ENCODE results near the gene ENDOU. TPM values are rescaled to one million over a fixed set of nuclear protein-coding genes. Genes with fewer than 3 reads are reported as not detected.
A peak's percentile ranks its signal among the peaks of the same experiment; 100 is the strongest.

ENDOU gene
- total RNA-seq, 1 donor from 2014 or later: 21.4 TPM

DNA sequence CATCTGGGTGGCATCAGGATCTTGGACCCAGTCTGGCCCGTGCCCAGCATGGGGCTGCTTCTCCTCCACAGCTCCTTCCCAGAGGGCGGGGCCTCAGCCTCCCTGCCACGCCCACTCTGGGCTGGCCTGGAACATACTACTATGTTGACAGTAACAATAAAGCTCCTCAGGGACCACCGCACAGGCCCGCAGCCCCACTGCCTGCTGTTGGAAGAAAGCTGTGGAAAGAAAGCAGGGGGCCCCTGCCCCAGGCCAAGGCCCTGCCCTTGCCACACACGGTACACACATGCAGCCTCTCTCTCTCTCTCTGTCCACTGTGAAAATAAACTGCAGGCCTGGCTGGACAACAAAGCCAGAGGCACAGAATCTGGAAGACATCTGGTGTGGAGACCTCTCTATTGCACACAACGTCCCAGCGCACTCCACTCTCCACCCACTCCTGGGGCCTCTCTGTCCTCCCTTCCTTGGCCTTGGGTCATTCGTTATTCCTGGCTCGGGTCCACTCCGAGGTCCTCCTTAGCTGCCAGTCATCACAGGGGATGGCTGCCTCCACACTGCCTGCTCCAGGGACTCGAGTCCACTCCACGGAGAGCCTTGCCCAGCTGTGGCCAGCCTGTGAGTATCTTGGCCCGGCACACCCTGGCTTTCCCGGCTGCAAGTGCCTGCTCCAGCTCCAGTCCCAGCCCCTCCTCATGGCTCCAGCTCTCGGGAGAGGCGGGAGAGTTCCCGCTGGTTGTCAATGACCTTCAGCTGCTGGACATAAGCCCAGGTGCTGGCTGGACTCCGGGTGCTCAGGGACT, 11.8 kb upstream of the ENDOU start:
- H3K9me3 ChIP-seq: no peaks in the 10 kb centered on the region
- H3K4me1 ChIP-seq: peaks cover 69% of the 10 kb centered on the region
- H3K27ac ChIP-seq: peak overlapping the region; percentile 86
- no peak for TF ChIP-seq POLR2A (IDR thresholded peaks at IDR 0.05)
- TF ChIP-seq POLR2AphosphoS5 (IDR thresholded peaks at IDR 0.05; ENCODE audit: insufficient read depth in 1 of 2, low read depth in 1 of 2): peak; percentile 30 to 82
- TF ChIP-seq CTCF (IDR thresholded peaks at IDR 0.05): peak in 1 of 3 experiments; percentile 10
- no peaks in the 10 kb centered on the region for H3K36me3 ChIP-seq
- intact Hi-C loops (cut with DNase I): loop anchor here (5.0 kb wide), 1 partner anchor 40 kb away; no protein-coding TSS in a partner anchor
- peak overlapping the region in 1 of 2 donors; percentile 10 for H3K4me3 ChIP-seq
- DNase-seq (ENCODE audit: extremely low spot score in 2 of 2): peak in 1 of 2 donors; percentile 96
- no peaks in the 10 kb centered on the region for H3K27me3 ChIP-seq

DNA sequence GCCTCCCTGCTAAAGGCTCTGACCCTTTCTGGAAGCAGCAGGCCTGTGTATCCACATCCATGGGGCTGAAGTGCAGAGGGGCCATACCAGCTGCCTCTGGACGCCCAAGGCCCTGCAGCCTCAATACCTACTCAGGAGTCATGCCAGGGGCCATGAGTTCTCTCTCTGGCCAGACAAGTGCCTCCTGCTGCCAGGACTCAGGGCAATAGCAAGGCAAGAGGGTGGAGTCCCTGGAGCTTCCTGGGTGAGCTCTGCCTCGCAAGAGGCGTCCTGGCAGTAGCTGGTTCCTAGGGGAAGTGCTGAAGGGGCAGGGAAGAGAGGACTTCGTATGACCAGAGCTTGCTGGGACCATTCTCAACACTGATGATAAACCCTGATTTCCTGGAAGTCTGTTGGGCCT, 10.9 kb upstream of the ENDOU start:
- Histone ChIP-seq H3K27me3 (no peaks in the 10 kb centered on the region), H3K4me3 (no peak overlapping the region), H3K9me3 (no peaks in the 10 kb centered on the region), H3K4me1 (peaks cover 64% of the 10 kb centered on the region), H3K36me3 (no peaks in the 10 kb centered on the region), H3K27ac (peak overlapping the region; percentile 86)
- TF ChIP-seq CTCF (IDR thresholded peaks at IDR 0.05) (no peak), POLR2A (IDR thresholded peaks at IDR 0.05) (no peak), POLR2AphosphoS5 (IDR thresholded peaks at IDR 0.05; ENCODE audit: insufficient read depth in 1 of 2, low read depth in 1 of 2) (no peak)
- no peak for DNase-seq (ENCODE audit: extremely low spot score in 2 of 2)
- intact Hi-C loops (cut with DNase I): loop anchor here (5.0 kb wide), 1 partner anchor 41 kb away; no protein-coding TSS in a partner anchor

- intact Hi-C loops (cut with DNase I): loop anchor here (5.0 kb wide), 1 partner anchor 42 kb away; no protein-coding TSS in a partner anchor
- Histone ChIP-seq H3K27me3 (no peaks in the 10 kb centered on the region), H3K9me3 (no peaks in the 10 kb centered on the region), H3K36me3 (no peaks in the 10 kb centered on the region), H3K4me1 (peaks cover 58% of the 10 kb centered on the region), H3K27ac (peak overlapping the region; percentile 86), H3K4me3 (no peak overlapping the region)
- no peak for DNase-seq (ENCODE audit: extremely low spot score in 2 of 2)
- no peak for TF ChIP-seq POLR2A (IDR thresholded peaks at IDR 0.05)
- no peak for TF ChIP-seq POLR2AphosphoS5 (IDR thresholded peaks at IDR 0.05; ENCODE audit: insufficient read depth in 1 of 2, low read depth in 1 of 2)
- TF ChIP-seq CTCF (IDR thresholded peaks at IDR 0.05): no peak
Measured at GRCh38 chr12:47735649-47736048, 10.4 kb upstream of the ENDOU start.

DNA sequence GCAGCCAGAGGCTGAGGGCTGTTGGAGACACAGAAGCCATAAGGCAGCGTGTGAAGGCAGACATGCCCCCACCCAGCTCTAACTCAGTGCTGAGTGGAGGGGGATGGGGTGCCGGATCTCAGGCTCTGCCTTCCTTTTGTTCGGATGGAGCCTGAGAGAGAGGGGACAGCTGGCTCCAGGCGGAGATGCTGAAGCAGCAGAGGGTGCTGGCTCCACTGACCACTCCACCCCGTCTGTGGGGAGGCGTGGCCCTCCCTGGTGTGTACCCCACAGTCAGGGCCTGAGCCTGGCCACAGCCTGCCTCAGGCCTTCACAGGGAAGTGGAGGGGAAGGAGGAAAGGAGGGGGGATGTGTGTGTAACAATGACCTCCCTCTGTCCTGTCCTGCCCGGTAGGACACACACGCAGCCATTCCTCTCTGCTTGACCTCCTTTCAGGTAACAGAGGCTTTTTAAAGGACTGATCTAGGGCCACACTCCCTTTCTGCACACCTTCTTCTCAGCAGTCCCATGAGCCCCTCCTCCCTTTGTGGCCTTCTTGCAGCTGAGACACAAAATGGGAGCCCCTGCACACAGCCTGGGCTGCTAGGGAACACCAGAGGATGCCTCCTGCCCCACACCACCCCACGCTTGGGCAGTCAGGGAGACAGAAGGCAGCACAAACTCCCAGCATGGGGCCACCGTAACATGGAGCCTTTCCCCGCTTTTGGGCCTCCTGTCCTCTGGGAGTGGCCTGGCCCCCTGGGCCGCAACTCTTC, 9.6 kb upstream of the ENDOU start:
- Histone ChIP-seq H3K4me3 (no peak overlapping the region), H3K36me3 (no peaks in the 10 kb centered on the region), H3K9me3 (no peaks in the 10 kb centered on the region), H3K4me1 (peaks cover 51% of the 10 kb centered on the region), H3K27ac (peak overlapping the region; percentile 86), H3K27me3 (no peaks in the 10 kb centered on the region)
- TF ChIP-seq CTCF (IDR thresholded peaks at IDR 0.05): no peak
- peak in 1 of 2 donors; percentile 34 for TF ChIP-seq POLR2AphosphoS5 (IDR thresholded peaks at IDR 0.05; ENCODE audit: insufficient read depth in 1 of 2, low read depth in 1 of 2)
- intact Hi-C loops (cut with DNase I): loop anchor here (5.0 kb wide), 1 partner anchor 42 kb away; no protein-coding TSS in a partner anchor
- no peak for DNase-seq (ENCODE audit: extremely low spot score in 2 of 2)

Measured in vagina (tissue), 2 donors.